Myocyte (in vitro differentiated cells): ENCODE results near the gene HK3. TPM values are rescaled to one million over a fixed set of nuclear protein-coding genes. Genes with fewer than 3 reads are reported as not detected.

ENCODE experiments used
- DNase-seq: peaks from one replicate; pipeline ENCODE4 v3.0.0-alpha.2; 2012; ENCODE audit warnings: low read depth
- polyA plus RNA-seq: library from polyadenylated mRNA; unstranded; fragments of >200 nt; gene quantifications from one replicate; pipeline ENCODE4 v1.2.1, GENCODE V29; 2012; ENCODE audit warnings: missing spikeins
- total RNA-seq: library from RNA; depleted of rRNA; stranded (reverse); fragments of >200 nt; gene quantifications from 2 replicates; pipeline ENCODE4 v1.2.3, GENCODE V29; 2014

The HK3 gene, protein sequence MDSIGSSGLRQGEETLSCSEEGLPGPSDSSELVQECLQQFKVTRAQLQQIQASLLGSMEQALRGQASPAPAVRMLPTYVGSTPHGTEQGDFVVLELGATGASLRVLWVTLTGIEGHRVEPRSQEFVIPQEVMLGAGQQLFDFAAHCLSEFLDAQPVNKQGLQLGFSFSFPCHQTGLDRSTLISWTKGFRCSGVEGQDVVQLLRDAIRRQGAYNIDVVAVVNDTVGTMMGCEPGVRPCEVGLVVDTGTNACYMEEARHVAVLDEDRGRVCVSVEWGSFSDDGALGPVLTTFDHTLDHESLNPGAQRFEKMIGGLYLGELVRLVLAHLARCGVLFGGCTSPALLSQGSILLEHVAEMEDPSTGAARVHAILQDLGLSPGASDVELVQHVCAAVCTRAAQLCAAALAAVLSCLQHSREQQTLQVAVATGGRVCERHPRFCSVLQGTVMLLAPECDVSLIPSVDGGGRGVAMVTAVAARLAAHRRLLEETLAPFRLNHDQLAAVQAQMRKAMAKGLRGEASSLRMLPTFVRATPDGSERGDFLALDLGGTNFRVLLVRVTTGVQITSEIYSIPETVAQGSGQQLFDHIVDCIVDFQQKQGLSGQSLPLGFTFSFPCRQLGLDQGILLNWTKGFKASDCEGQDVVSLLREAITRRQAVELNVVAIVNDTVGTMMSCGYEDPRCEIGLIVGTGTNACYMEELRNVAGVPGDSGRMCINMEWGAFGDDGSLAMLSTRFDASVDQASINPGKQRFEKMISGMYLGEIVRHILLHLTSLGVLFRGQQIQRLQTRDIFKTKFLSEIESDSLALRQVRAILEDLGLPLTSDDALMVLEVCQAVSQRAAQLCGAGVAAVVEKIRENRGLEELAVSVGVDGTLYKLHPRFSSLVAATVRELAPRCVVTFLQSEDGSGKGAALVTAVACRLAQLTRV
- not detected in 2 replicates for total RNA-seq
- not detected for polyA plus RNA-seq

DNA sequence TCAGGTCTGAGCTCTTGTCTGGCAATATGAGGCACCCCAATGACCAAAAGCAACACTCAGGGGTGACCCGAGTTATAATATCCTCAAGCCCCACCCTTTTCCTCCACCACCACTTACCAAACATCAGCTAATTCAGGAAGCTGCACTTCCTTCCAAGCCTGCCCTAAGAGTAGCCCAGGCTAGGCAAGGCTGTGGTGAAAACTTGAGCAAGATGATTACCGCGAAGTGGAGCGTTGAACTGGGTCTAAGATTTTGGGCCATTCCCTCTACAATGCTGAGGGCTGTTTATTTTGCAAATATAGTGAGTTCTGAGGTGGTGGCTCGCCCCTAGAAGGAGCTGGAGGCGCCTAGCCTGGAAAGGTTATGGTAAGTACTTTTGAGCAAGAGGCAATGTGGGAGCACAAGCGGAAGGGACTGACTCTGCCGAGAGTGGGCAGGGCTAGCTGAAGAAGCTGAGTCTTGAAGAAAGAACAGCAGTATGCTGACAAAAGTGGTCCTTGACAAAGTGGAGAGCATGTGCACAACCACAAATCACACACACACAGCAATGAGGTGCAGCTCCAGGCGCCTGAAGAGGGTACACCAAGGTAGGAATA is at the start of gene HK3:
Gene HK3, minus strand, starts transcription at position 51 of the 596 bp plus-strand sequence. CDS start 3,187 bp downstream, outside the sequence.
- DNase-seq, result no peak

- no peak for DNase-seq
Observed at GRCh38 chr5:176948458-176948857, 49.3 kb upstream of the HK3 start.

- DNase-seq, result no peak
Observed at GRCh38 chr5:176947847-176948246, 48.7 kb upstream of the HK3 start.

DNA sequence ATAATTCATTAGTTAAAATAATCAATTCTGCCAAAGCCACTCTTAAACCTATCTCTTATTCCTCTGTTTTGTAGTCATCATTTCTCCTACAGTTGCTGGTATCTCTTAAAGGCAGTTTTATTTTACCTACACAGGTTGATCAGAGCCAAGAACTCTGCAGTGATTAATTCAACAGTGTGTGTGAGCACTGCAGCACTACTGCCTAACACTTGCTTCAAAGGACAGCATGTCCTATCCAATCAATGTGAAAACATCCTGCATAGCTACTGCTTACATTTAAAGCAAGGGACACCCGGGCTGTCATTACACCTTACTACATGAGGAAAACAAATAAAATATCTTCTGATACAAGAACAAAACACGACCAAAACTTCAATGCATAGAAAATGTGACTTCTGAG is 45.1 kb upstream of the HK3 start:
- no peak for DNase-seq

- DNase-seq, result no peak
Observed at GRCh38 chr5:176943816-176944215, 44.7 kb upstream of the HK3 start.

DNA sequence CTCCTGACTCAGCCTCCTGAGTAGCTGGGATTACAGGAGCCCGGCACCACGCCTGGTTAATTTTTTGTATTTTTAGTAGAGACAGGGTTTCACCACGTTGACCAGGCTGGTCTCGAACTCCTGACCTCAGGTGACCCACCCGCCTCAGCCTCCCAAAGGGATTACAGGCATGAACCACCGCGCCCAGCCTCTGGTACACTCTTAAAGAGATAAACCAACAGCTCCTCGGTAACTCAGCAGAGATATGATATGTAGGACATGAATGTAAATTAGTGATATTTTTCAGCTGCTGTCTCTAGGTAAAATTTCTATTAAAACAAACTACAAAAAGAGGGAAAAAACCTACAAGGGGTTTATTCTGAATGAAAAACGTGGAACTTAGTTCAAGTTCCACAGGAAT is 42.8 kb upstream of the HK3 start:
- no peak for DNase-seq

- DNase-seq, result no peak
Observed at GRCh38 chr5:176938472-176938871, 39.3 kb upstream of the HK3 start.

GRCh38 chr5:176935017-176935416 is 35.9 kb upstream of the HK3 start:
- no peak for DNase-seq

GRCh38 chr5:176934309-176934930 is 35.3 kb upstream of the HK3 start:
- DNase-seq, result no peak

- no peak for DNase-seq
Observed at GRCh38 chr5:176929654-176930053, 30.5 kb upstream of the HK3 start.

DNA sequence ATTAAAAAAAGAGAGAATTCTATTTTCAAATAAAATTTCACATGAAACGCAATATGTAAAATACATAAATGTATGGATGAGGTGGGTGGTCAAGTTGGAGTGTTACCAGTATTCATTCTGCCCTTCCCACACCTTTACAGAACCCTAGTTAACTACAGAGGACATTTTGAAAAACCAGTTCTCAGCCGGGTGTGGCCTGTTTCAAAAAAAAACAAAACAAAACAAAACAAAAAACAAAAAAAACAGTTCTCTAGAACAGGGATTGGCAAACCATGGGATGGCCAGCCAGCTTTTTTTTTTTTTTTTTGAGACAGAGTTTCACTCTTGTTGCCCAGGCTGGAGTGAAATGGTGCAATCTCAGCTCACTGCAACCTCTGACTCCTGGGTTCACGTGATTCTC is 28.4 kb upstream of the HK3 start:
- DNase-seq, result no peak

GRCh38 chr5:176922817-176923216 is 23.7 kb upstream of the HK3 start:
- DNase-seq, result no peak

DNA sequence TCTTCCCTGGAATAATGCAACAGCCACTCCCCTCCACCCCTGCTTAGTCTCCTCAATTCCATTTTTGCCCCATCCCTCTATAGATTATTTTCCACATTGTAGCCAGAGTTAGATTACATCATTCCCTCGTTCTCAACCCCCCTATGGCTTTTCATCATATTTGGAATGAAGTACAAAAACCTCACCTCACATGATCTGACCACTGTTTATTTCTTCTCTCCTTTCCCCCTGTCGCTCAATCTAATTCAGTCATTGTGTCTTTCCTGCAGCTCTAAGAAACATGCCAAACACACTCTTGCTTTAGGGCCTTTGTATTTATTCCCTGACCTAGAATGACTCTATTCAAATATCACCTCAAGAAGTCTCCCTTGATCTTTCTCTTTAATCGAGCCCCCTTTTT is 22.6 kb upstream of the HK3 start:
- no peak for DNase-seq

DNA sequence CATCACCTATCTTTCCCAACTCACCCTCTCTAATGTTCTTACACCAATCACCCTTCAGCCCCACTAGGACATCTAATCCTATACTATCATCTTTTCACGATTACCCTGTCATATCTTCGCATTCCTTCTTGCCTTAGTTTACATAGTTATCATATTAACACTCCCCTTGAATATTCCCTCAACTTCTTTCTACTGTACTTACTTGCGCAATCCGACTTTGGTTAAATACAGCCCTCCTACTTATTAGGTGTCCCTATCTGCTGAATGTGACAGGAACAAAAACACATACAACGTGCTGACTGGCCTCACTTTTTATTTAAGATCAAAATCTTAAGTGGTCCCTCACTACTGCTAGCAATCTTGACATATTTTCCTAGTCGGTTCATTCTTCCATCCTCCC is 19.5 kb upstream of the HK3 start:
- no peak for DNase-seq

DNA sequence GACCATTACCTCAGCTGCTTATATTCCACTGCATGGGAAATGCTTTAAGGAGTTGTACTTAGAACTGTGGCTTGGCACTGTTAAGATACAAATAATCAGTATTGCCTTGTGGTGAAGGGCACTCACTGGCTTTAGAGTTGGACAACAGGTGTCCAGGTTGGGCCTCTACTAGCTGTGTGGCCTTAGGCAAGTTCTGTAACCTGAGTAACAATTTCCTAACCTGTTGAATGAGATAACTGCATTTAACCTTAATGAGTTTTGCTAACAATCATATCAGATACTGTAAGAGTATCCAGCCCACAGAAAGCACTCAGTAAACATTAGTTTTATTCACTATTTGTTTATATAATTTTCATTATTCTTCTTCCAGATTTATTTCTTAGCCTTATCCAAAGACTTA is 17.2 kb upstream of the HK3 start:
- DNase-seq, result no peak

DNA sequence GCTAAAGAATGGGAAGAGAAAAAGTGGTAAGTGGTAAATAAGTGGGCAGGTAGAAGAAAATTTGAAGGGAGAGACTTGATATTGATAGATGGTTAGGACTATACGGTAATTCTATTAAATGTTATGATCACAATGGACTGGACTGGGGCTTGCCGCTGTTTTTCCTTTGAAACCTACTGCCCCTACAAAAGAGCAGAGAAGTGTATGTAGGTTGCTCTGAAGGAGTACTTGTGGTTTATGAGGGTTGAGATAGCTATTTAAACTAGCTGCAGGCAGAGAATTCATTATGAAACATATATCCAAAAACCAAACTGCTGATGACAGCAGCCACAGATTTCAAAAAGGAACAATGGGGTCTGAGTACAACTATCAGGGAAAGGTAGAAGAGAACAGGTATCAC is 16.8 kb upstream of the HK3 start:
- no peak for DNase-seq

DNA sequence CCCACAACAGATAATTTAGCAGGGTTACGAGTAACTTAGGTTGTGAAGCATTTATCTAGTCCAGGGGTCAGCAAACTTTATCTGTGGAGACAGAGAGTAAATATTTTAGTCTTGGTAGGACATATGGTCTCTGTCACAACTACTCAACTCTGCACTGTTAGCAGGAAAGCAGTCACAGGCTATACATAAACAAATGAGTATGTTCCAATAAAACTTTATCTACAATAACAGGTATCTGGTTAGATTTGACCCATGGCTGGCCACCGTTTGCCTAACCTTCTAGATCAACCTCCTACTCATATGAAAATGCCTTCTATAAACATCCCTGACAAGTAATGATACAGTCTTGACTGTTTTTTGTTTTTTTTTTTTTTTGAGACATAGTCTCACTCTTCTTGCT is 13.0 kb upstream of the HK3 start:
- no peak for DNase-seq

DNA sequence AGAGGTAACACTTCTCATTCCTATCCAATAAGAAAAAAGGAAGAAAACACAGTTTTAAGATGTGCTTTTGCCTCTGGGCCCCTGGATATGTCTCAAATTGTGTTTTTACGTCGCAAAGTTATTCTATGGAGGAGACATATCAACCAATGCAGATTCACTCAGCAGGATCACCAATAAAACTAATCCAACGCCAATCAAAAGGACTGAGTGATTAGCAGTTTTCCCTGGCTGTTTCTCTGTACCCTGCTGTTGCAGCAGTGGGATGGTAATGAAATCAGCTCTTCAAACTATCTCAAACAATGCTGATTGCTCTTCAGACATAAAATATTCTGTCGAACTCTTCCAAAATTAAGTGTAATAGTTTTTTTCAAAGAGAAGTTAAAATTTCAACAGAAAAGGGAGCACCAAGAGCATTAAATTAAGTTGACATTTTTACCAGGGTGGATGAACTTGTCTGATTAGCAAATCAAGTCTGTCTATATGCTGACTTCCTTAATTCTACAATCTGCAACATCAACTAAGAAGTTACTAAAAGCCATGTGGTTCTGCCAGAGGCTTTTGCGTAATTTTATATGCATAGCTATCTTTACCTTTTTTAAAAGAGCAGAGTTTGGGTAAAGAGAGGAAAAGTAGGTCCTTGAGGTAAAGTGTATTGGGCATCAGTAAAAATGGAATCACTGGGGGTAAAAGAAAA is 9.7 kb upstream of the HK3 start:
- no peak for DNase-seq

- no peak for DNase-seq
Observed at GRCh38 chr5:176906796-176907195, 7.7 kb upstream of the HK3 start.

DNA sequence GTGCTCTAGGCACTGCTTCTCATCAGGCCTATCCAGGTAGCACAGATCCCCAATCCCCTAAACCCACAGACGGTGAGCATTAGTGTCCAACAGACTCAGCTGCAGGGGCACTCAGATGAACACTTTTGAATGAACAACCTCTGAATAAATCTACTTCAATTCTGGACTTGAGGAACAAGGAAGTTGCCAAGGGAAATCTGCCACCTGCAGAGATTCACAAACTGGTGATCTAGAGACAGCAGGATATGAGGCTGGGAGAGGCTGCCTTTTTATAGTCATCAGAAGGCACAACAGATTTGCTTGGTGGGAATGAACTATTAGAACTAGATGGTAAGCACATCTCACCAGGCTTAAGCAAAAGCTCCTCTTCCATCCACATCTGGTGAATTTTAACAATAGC is 7.0 kb upstream of the HK3 start:
- no peak for DNase-seq

DNA sequence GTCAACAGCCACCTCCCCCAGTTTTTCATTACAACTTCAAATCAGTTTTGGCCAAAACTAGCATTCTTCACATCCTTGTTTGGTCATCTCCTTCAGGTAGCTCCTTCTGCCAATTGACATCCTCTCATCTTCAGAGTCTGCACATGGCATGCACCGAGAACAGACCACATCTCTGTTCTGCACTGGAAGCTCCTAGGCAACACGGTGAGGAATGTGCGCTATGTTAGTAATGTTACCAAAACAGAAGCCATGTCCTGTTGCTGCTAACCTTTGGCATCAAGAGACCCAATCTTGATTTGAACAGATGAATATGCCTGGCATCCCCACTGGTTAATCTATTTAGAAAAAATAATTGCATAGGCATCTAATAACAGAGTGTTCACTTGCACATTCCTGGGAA is 5.1 kb upstream of the HK3 start:
- DNase-seq, result peak; percentile 3
